SK-N-SH (cell line): ENCODE data around the gene BCAR3. TPM values are rescaled to one million over a fixed set of nuclear protein-coding genes. Genes with fewer than 3 reads are reported as not detected.

Experiments
- CTCF ChIA-PET: fragments of 300-600, 350-600 bp; formaldehyde crosslinking; extraction: SDS; loops from one replicate; lab custom pipeline; 2021; lab: Yijun Ruan, JAX
- POLR2A ChIA-PET: fragments of 350-600 bp; sonication (Branson Sonifier 250); formaldehyde crosslinking; extraction: SDS; loops from one replicate; lab custom pipeline; 2020; ENCODE audit warnings: antibody characterized with exemption, inconsistent platforms; lab: Yijun Ruan, JAX
- DNase-seq: peaks from one replicate; pipeline ENCODE4 v3.0.0; 2012
- H2AFZ ChIP-seq: fragments of 200-600 bp; sonication (generic); 2 replicates; pipeline ENCODE4 v1.8.1; 2016; ENCODE audit warnings: antibody characterized with exemption, mild to moderate bottlenecking, low read depth
- H3F3A ChIP-seq: fragments of 200-600 bp; sonication (generic); replicated peaks from 2 replicates; pipeline ENCODE3; 2016; ENCODE audit warnings: antibody characterized with exemption, mild to moderate bottlenecking; ENCODE audit not compliant: insufficient read depth
- H3K27ac ChIP-seq, 2 experiments: fragments of 200-500 bp in 1 of 2; fragments of 200-600 bp in 1 of 2; sonication (Bioruptor generic) in 1 of 2; sonication (generic), shearing (Covaris generic) in 1 of 2; 2 replicates each; pipeline versions ENCODE4 v1.5.1 to v1.6.1; 2014 to 2016; ENCODE audit warnings: low read depth in 2 of 2, inconsistent platforms in 1 of 2, low read length in 1 of 2, mild to moderate bottlenecking in 1 of 2, mixed read lengths in 1 of 2
- H3K27me3 ChIP-seq: fragments of 200-600 bp; sonication (generic), shearing (Covaris generic); 2 replicates; pipeline ENCODE4 v1.6.1; 2016; ENCODE audit warnings: mixed run types; ENCODE audit not compliant: insufficient read depth
- H3K36me3 ChIP-seq, 2 experiments: fragments of 200-500 bp in 1 of 2; fragments of 200-600 bp in 1 of 2; sonication (Bioruptor generic) in 1 of 2; sonication (generic) in 1 of 2; replicated peaks in 1 of 2; 2 replicates each; pipeline versions ENCODE3 to v1.5.1; 2014 to 2016; ENCODE audit warnings: low read length in 1 of 2, mild to moderate bottlenecking in 1 of 2; ENCODE audit not compliant: insufficient read depth in 2 of 2, control insufficient read depth in 1 of 2
- H3K4me1 ChIP-seq, 2 experiments: fragments of 200-500 bp in 1 of 2; fragments of 200-600 bp in 1 of 2; sonication (Bioruptor generic) in 1 of 2; sonication (generic), shearing (Covaris generic) in 1 of 2; 2 replicates each; pipeline versions ENCODE4 v1.5.1 to v1.6.1; 2014 to 2016; ENCODE audit warnings: low read depth in 1 of 2, low read length in 1 of 2, mixed run types in 1 of 2; ENCODE audit not compliant: insufficient read depth in 2 of 2, control insufficient read depth in 1 of 2
- H3K4me2 ChIP-seq: fragments of 200-600 bp; sonication (generic), shearing (Covaris generic); 2 replicates; pipeline ENCODE4 v1.6.1; 2017; ENCODE audit warnings: mixed run types
- H3K4me3 ChIP-seq, 2 experiments: fragments of 200-500 bp in 1 of 2; fragments of 200-600 bp in 1 of 2; sonication (Bioruptor generic) in 1 of 2; sonication (generic), shearing (Covaris generic) in 1 of 2; 2 replicates each; pipeline versions ENCODE4 v1.5.1 to v1.8.1; 2014 to 2016; ENCODE audit warnings: low read depth in 2 of 2, inconsistent platforms in 1 of 2, low read length in 1 of 2, mild to moderate bottlenecking in 1 of 2, mixed read lengths in 1 of 2, moderate library complexity in 1 of 2
- H3K79me2 ChIP-seq: fragments of 200-600 bp; sonication (generic); 2 replicates; pipeline ENCODE4 v1.8.1; 2017; ENCODE audit warnings: mild to moderate bottlenecking; ENCODE audit not compliant: insufficient read depth
- H3K9ac ChIP-seq: fragments of 200-600 bp; sonication (generic); 2 replicates; pipeline ENCODE4 v1.6.1; 2017; ENCODE audit warnings: mixed run types
- H3K9me2 ChIP-seq: fragments of 200-600 bp; sonication (generic); 2 replicates; pipeline ENCODE4 v1.6.1; 2017; ENCODE audit warnings: mixed run types
- H3K9me3 ChIP-seq: fragments of 200-600 bp; sonication (generic); 2 replicates; pipeline ENCODE4 v1.6.1; 2017; ENCODE audit warnings: mixed run types, mild to moderate bottlenecking, moderate library complexity
- H4K20me1 ChIP-seq: fragments of 200-600 bp; sonication (generic); 2 replicates; pipeline ENCODE4 v1.6.1; 2017; ENCODE audit warnings: mild to moderate bottlenecking, mixed run types; ENCODE audit not compliant: insufficient read depth
- EP300 ChIP-seq, 2 experiments: IDR thresholded peaks; 2 replicates each; pipeline versions ENCODE4 v1.4.0 to v1.6.1; 2012; ENCODE audit warnings: borderline replicate concordance in 1 of 2, low read depth in 1 of 2, low read length in 1 of 2
- FOXJ3 ChIP-seq: sonication (generic); formaldehyde crosslinking; IDR thresholded peaks from 2 replicates; pipeline ENCODE4 v1.5.1; 2020; ENCODE audit warnings: mild to moderate bottlenecking, missing genetic modification reagents
- GATA2 ChIP-seq: sonication (generic); formaldehyde crosslinking; IDR thresholded peaks from 2 replicates; pipeline ENCODE4 v1.5.0; 2020; ENCODE audit warnings: mild to moderate bottlenecking, missing genetic modification reagents
- MEF2A ChIP-seq: IDR thresholded peaks from 2 replicates; pipeline ENCODE4 v1.4.0; 2012; ENCODE audit warnings: low read depth, borderline replicate concordance
- MXI1 ChIP-seq: IDR thresholded peaks from 2 replicates; pipeline ENCODE4 v1.6.1; 2012; ENCODE audit warnings: mild to moderate bottlenecking, low read depth, low read length, improper control_type of control experiment
- NFIC ChIP-seq: IDR thresholded peaks from 2 replicates; pipeline ENCODE4 v1.4.0; 2012; ENCODE audit warnings: borderline replicate concordance
- RCOR1 ChIP-seq: fragments of 150-350 bp; IDR thresholded peaks from 2 replicates; pipeline ENCODE4 v1.6.1; 2017; ENCODE audit warnings: antibody characterized with exemption, low read length
- RFX5 ChIP-seq: IDR thresholded peaks from 2 replicates; pipeline ENCODE4 v1.6.1; 2012; ENCODE audit warnings: mild to moderate bottlenecking, improper control_type of control experiment, low read length
- RXRA ChIP-seq: IDR thresholded peaks from 2 replicates; pipeline ENCODE4 v1.4.0; 2012; ENCODE audit warnings: low read depth, mild to moderate bottlenecking, borderline replicate concordance
- TCF12 ChIP-seq: IDR thresholded peaks from 2 replicates; pipeline ENCODE4 v1.4.0; 2012
- WGBS: methylation state at CpG from one replicate; pipeline ENCODE4 v1.1.6; 2017; ENCODE audit warnings: low lambda C conversion rate; 5-methylcytosine and 5-hydroxymethylcytosine counted together
- polyA plus RNA-seq, 3 experiments: library from polyadenylated mRNA; depleted of rRNA; stranded (reverse); fragments of >200 nt; gene quantifications; 2 replicates each; pipeline ENCODE4 v1.2.3, GENCODE V29; 2012
- TF ChIP-seq, protein P1 (sequence below): IDR thresholded peaks from 2 replicates; pipeline ENCODE4 v1.4.0; 2012; ENCODE audit warnings: low read depth, borderline replicate concordance
- TF ChIP-seq, protein P2 (sequence below): IDR thresholded peaks from 2 replicates; pipeline ENCODE4 v1.4.0; 2012; ENCODE audit warnings: low read depth, borderline replicate concordance
- TF ChIP-seq, protein P3 (sequence below): IDR thresholded peaks from 2 replicates; pipeline ENCODE4; 2012
- TF ChIP-seq, protein P4 (sequence below): fragments of 200-600 bp; sonication (generic); IDR thresholded peaks from 2 replicates; pipeline ENCODE4 v1.6.1; 2017; ENCODE audit warnings: antibody characterized with exemption, mild to moderate bottlenecking, moderate library complexity
- TF ChIP-seq, protein P5 (sequence below): IDR thresholded peaks from 2 replicates; pipeline ENCODE4 v1.4.0; 2012; ENCODE audit warnings: low read depth
- TF ChIP-seq, protein P6 (sequence below): fragments of 150-350 bp; IDR thresholded peaks from 2 replicates; pipeline ENCODE4 v1.6.1; 2017; ENCODE audit warnings: antibody characterized with exemption, low read length, low read depth, borderline replicate concordance

Gene BCAR3
- polyA plus RNA-seq, 1 of the 3 experiments (the other 2 are of a cell fraction), result 58.4 TPM

DNA sequence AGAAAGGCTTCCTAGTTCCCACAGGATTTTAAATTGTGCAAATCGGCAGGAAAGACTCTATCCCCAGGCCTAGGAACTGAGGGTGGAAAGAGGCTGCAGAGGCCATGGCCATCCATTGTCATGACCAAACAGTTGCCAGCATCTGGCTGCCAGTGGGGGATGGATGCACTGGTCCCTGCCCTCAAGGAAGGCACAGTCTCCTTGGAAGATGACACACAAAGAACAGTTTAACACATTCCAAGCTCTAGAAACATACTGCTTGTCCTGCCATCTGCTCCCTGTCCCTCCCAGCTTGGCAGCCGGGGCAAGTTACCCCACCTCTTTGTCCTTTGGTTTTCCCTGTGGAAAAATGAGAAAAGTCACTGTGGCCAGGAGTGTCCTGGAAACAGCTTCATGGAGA lies 83.2 kb downstream of the BCAR3 start:
- H3K9ac ChIP-seq, result no peak overlapping the region
- TF ChIP-seq, protein P1, sequence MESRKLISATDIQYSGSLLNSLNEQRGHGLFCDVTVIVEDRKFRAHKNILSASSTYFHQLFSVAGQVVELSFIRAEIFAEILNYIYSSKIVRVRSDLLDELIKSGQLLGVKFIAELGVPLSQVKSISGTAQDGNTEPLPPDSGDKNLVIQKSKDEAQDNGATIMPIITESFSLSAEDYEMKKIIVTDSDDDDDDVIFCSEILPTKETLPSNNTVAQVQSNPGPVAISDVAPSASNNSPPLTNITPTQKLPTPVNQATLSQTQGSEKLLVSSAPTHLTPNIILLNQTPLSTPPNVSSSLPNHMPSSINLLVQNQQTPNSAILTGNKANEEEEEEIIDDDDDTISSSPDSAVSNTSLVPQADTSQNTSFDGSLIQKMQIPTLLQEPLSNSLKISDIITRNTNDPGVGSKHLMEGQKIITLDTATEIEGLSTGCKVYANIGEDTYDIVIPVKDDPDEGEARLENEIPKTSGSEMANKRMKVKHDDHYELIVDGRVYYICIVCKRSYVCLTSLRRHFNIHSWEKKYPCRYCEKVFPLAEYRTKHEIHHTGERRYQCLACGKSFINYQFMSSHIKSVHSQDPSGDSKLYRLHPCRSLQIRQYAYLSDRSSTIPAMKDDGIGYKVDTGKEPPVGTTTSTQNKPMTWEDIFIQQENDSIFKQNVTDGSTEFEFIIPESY, result no peak
- ChIA-PET POLR2A (interaction anchor here (1.0 to 1.1 kb wide), 2 partner anchors 10 to 19 kb away, joined by 3 to 4 read pairs; no protein-coding TSS in a partner anchor), CTCF (interaction anchor here (0.9 to 1.7 kb wide), 5 partner anchors 14 to 246 kb away, joined by 4 to 5 read pairs (median 5); no protein-coding TSS in a partner anchor)
- H3K4me2 ChIP-seq, result no peak overlapping the region
- no peaks in the 10 kb centered on the region for H3K9me3 ChIP-seq
- H4K20me1 ChIP-seq, result peaks cover 99% of the 10 kb centered on the region
- H3F3A ChIP-seq, result peaks cover 8% of the 10 kb centered on the region
- H3K9me2 ChIP-seq, result no peaks in the 10 kb centered on the region
- H3K36me3 ChIP-seq, result peaks cover 0 to 12% of the 10 kb centered on the region in 2 experiments
- no peak overlapping the region for H3K4me3 ChIP-seq
- 80% methylated on average over 2 of the region's 2 CpGs for WGBS
- no peak for DNase-seq
- H3K4me1 ChIP-seq, result peaks cover 25 to 72% of the 10 kb centered on the region in 2 experiments
- H3K27ac ChIP-seq, result peak overlapping the region in 1 of 2 experiments; percentile 89; a peak in 3 of 4 replicates
- no peaks in the 10 kb centered on the region for H3K27me3 ChIP-seq
- H2AFZ ChIP-seq, result no peak overlapping the region
- H3K79me2 ChIP-seq, result peaks cover 100% of the 10 kb centered on the region

DNA sequence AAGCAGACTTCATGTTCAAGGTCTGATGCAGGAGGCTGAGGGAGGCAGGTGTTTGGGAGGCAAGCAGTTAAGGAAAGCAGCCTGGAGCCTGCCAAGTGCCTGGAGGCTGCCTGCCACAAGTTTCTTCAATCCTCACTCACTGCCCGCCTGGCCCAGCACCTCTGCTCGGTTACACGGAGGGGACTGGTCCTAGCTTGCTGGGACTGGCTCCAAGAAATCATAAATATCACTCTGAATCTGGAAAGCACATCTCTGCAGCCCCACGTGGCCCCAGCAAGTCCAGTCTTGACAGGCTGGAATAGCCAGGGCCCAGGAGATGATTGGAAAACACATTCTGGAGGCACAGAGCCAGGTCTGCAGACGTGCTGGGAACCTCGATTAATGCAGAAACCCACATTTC lies 83.9 kb downstream of the BCAR3 start:
- Histone ChIP-seq H3K4me2 (peak overlapping the region; percentile 30; the same call in 1 of the 2 replicates), H3K4me3 (no peak overlapping the region), H3K9me2 (no peaks in the 10 kb centered on the region), H4K20me1 (peaks cover 100% of the 10 kb centered on the region), H2AFZ (no peak overlapping the region), H3K4me1 (peaks cover 25 to 74% of the 10 kb centered on the region in 2 experiments), H3K9ac (no peak overlapping the region), H3F3A (peaks cover 8% of the 10 kb centered on the region), H3K27ac (peak overlapping the region in 1 of 2 experiments; percentile 89; a peak in 2 of 4 replicates), H3K36me3 (peaks cover 0 to 10% of the 10 kb centered on the region in 2 experiments), H3K79me2 (peaks cover 100% of the 10 kb centered on the region), H3K9me3 (no peaks in the 10 kb centered on the region), H3K27me3 (no peaks in the 10 kb centered on the region)
- peak in 1 of 2 experiments; percentile 58; a peak in 1 of 4 replicates for TF ChIP-seq EP300 (IDR thresholded peaks at IDR 0.05; ENCODE audit: borderline replicate concordance in 1 of 2, low read depth in 1 of 2, low read length in 1 of 2)
- TF ChIP-seq MXI1, result peak; percentile 99
- peak; percentile 55; the same call in 1 of the 2 replicates for TF ChIP-seq RCOR1
- TF ChIP-seq, protein P2, sequence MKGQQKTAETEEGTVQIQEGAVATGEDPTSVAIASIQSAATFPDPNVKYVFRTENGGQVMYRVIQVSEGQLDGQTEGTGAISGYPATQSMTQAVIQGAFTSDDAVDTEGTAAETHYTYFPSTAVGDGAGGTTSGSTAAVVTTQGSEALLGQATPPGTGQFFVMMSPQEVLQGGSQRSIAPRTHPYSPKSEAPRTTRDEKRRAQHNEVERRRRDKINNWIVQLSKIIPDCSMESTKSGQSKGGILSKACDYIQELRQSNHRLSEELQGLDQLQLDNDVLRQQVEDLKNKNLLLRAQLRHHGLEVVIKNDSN, result peak; percentile 53; the same call in 1 of the 2 replicates
- peak; percentile 77 for TF ChIP-seq GATA2 (CRISPR knock-in tag)
- TF ChIP-seq NFIC, result 0 out of 2 replicates have a peak, but pooled peaks have one; percentile 40
- TF ChIP-seq, protein P3, sequence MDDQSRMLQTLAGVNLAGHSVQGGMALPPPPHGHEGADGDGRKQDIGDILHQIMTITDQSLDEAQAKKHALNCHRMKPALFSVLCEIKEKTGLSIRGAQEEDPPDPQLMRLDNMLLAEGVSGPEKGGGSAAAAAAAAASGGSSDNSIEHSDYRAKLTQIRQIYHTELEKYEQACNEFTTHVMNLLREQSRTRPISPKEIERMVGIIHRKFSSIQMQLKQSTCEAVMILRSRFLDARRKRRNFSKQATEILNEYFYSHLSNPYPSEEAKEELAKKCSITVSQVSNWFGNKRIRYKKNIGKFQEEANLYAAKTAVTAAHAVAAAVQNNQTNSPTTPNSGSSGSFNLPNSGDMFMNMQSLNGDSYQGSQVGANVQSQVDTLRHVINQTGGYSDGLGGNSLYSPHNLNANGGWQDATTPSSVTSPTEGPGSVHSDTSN, result 0 out of 2 replicates have a peak, but pooled peaks have one; percentile 17
- TF ChIP-seq MEF2A, result no peak
- TF ChIP-seq RXRA, result no peak
- TF ChIP-seq FOXJ3 (CRISPR knock-in tag), result peak; percentile 71
- TF ChIP-seq TCF12, result peak; percentile 37
- TF ChIP-seq, protein P4, sequence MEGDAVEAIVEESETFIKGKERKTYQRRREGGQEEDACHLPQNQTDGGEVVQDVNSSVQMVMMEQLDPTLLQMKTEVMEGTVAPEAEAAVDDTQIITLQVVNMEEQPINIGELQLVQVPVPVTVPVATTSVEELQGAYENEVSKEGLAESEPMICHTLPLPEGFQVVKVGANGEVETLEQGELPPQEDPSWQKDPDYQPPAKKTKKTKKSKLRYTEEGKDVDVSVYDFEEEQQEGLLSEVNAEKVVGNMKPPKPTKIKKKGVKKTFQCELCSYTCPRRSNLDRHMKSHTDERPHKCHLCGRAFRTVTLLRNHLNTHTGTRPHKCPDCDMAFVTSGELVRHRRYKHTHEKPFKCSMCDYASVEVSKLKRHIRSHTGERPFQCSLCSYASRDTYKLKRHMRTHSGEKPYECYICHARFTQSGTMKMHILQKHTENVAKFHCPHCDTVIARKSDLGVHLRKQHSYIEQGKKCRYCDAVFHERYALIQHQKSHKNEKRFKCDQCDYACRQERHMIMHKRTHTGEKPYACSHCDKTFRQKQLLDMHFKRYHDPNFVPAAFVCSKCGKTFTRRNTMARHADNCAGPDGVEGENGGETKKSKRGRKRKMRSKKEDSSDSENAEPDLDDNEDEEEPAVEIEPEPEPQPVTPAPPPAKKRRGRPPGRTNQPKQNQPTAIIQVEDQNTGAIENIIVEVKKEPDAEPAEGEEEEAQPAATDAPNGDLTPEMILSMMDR, result no peak
- TF ChIP-seq, protein P5, sequence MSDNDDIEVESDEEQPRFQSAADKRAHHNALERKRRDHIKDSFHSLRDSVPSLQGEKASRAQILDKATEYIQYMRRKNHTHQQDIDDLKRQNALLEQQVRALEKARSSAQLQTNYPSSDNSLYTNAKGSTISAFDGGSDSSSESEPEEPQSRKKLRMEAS, result peak; percentile 69
- TF ChIP-seq, protein P6, sequence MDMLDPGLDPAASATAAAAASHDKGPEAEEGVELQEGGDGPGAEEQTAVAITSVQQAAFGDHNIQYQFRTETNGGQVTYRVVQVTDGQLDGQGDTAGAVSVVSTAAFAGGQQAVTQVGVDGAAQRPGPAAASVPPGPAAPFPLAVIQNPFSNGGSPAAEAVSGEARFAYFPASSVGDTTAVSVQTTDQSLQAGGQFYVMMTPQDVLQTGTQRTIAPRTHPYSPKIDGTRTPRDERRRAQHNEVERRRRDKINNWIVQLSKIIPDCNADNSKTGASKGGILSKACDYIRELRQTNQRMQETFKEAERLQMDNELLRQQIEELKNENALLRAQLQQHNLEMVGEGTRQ, result peak; percentile 25; the same call in 1 of the 2 replicates
- TF ChIP-seq RFX5, result 0 out of 2 replicates have a peak, but pooled peaks have one; percentile 57
- ChIA-PET CTCF (interaction anchor here (1.1 to 1.7 kb wide), 2 partner anchors 31 to 247 kb away, joined by 4 to 5 read pairs; no protein-coding TSS in a partner anchor), POLR2A (interaction anchor here (1.0 to 1.1 kb wide), 2 partner anchors 10 to 20 kb away, joined by 3 to 4 read pairs; no protein-coding TSS in a partner anchor)
- DNase-seq, result peak; percentile 80
- WGBS, result 33% methylated on average over 5 of the region's 6 CpGs
